C4-2B (cell line): ENCODE data around the gene ACADVL.

Experiments used
- ZFX ChIP-seq: fragments of 450-650 bp; IDR thresholded peaks from 2 replicates; pipeline ENCODE4 v1.6.1; 2017
- TF ChIP-seq, protein P1 (sequence below): fragments of 450-650 bp; conservative IDR thresholded peaks from 2 replicates; pipeline ENCODE4 v1.5.1; 2017; ENCODE audit warnings: mild to moderate bottlenecking

DNA sequence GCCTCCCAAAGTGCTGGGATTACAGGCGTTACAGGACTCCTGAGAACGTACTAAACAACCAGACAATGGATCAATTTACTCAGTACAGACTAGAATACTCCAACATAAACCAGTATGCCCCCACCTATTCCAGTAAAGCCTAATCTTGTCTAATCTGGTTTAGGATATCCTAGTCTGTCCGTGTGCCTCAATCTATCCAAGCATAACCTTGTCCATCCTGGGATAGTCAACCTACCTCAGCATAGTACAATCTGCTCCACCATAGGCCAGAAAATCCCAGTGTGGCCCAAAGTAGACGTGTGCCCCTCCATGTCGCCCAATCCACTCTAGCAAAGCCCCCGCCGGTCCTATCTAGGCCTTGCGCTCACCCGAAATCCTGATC, 14.0 kb downstream of the ACADVL start:
- TF ChIP-seq, protein P1, sequence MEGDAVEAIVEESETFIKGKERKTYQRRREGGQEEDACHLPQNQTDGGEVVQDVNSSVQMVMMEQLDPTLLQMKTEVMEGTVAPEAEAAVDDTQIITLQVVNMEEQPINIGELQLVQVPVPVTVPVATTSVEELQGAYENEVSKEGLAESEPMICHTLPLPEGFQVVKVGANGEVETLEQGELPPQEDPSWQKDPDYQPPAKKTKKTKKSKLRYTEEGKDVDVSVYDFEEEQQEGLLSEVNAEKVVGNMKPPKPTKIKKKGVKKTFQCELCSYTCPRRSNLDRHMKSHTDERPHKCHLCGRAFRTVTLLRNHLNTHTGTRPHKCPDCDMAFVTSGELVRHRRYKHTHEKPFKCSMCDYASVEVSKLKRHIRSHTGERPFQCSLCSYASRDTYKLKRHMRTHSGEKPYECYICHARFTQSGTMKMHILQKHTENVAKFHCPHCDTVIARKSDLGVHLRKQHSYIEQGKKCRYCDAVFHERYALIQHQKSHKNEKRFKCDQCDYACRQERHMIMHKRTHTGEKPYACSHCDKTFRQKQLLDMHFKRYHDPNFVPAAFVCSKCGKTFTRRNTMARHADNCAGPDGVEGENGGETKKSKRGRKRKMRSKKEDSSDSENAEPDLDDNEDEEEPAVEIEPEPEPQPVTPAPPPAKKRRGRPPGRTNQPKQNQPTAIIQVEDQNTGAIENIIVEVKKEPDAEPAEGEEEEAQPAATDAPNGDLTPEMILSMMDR = no peak
- no peak for TF ChIP-seq ZFX
